K562 (cell line): ENCODE data around the gene SLC7A11.

Experiments
- ATF7 ChIP-seq: fragments of 450-650 bp; IDR thresholded peaks from 2 replicates; pipeline ENCODE4 v1.7.1; 2014; ENCODE audit warnings: mild to moderate bottlenecking, moderate library complexity
- C11orf30 ChIP-seq: fragments of 450-650 bp; IDR thresholded peaks from 2 replicates; pipeline ENCODE4 v1.6.1; 2016; ENCODE audit warnings: low read depth, mild to moderate bottlenecking
- EP300 ChIP-seq: IDR thresholded peaks from 2 replicates; pipeline ENCODE4 v1.6.1; 2012; ENCODE audit warnings: low read length, improper control_type of control experiment

DNA sequence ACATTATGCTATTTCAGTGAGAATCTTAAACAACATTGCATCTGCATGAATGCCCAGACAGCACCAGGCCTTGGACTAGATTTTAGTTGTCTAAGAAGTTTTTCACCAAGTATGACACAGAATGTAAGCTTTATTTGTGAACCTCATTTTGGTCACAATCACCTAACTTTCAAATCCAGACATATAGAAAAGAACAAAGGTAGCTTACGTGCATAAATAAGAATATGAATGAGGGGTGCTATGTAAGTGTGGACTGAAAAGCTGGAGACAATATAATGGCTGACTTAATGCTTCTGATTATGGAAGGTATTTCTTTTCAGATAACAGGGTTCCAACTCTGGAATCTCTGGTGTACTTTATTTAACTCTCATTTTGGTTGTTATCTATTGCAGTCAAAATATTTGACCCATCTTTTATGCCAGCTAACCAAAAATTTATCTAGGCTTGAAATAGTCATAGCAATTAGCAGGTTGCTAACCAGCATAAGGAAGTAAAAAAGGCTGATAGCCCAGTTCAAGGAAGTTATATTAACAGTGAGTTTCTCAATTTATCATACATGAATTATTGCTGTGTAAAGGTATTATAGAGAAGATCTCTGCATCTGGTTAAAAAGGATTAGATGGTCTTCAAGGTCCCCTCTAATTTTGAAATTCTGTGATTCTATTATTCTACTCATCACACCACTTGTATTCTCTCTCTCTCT, 36.5 kb downstream of the SLC7A11 start:
- TF ChIP-seq EP300 (no peak), C11orf30 (no peak), ATF7 (no peak)
